ENCODE measurements around the gene PEX5L. TPM values are rescaled to one million over a fixed set of nuclear protein-coding genes. Genes with fewer than 3 reads are reported as not detected.

Gene PEX5L
- polyA plus RNA-seq, 2 of the 4 experiments (the other 2 are of a cell fraction): 0.06 to 0.08 TPM

DNA sequence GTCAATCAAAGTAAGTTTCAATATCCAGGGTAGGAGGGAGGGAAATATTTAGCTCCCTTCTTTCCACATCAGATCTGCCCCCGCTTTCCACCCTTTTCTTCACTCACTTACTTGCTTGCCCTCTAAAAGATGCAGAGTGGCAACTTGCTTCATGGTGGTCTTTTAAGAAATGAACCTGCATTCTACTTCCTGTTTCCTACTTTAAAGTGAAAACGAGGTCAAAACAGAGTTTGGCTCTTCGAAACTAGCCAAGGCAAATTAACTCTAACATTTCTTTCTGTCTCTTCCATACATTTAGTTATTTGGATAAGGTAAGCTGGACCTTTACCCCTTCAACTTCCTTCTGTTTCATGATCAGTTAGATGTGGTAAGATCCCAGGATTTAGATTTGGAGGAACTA is 34.2 kb upstream of the PEX5L start:
- H3K4me3 ChIP-seq: no peak overlapping the region
- POLR2A ChIA-PET: no interaction called here
- no peak for DNase-seq (ENCODE audit: low read depth in 1 of 2, low spot score in 1 of 2)
- H3K27ac ChIP-seq: no peak overlapping the region
- no peak for FAIRE-seq
- CTCF ChIA-PET: no interaction called here
- 0% methylated on average over 3 of the region's 3 CpGs for WGBS (ENCODE audit: missing lambda C conversion rate)
- no peaks in the 10 kb centered on the region for H3K9me3 ChIP-seq
- H3K4me1 ChIP-seq: no peaks in the 10 kb centered on the region
- ATAC-seq: no peak
- no peak for TF ChIP-seq RAD21 (conservative IDR thresholded peaks at IDR 0.05 in 1 of 2, IDR thresholded peaks at IDR 0.05 in 1 of 2)
- TF ChIP-seq, protein P1, sequence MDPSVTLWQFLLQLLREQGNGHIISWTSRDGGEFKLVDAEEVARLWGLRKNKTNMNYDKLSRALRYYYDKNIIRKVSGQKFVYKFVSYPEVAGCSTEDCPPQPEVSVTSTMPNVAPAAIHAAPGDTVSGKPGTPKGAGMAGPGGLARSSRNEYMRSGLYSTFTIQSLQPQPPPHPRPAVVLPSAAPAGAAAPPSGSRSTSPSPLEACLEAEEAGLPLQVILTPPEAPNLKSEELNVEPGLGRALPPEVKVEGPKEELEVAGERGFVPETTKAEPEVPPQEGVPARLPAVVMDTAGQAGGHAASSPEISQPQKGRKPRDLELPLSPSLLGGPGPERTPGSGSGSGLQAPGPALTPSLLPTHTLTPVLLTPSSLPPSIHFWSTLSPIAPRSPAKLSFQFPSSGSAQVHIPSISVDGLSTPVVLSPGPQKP (IDR thresholded peaks at IDR 0.05; ENCODE audit: low read depth, low read length): no peak
- TF ChIP-seq CBX8 (IDR thresholded peaks at IDR 0.05): no peak
- TF ChIP-seq CHD4 (IDR thresholded peaks at IDR 0.05; ENCODE audit: borderline replicate concordance): no peak
- TF ChIP-seq ESRRA (IDR thresholded peaks at IDR 0.05; ENCODE audit: borderline replicate concordance, low read length): no peak
- TF ChIP-seq NR3C1 (IDR thresholded peaks at IDR 0.05): no peak
- no peak for TF ChIP-seq HEYL (CRISPR knock-in tag; IDR thresholded peaks at IDR 0.05)
- TF ChIP-seq RCOR1 (IDR thresholded peaks at IDR 0.05; ENCODE audit: low read depth, low read length): no peak
- H3K4me2 ChIP-seq: no peak overlapping the region

DNA sequence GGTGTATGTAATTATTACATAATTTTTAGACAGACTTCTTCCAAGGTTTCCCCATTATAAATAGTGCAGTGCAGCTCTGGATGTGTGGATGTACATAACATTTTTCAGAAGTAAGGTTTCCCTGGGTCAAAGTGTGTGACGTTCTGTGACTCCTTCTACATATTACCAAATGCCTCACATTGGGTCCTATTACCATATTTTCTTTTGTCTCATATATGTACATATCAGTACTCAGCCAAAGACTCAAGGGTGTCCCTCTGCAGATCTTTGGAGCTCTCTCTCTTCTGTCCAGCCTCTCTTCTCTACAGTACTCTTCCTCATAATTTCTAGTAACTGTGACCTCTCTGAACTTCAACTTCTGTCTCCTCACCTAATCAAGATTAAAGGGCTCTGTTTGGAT is 31.3 kb upstream of the PEX5L start:
- H3K4me3 ChIP-seq: no peak overlapping the region
- no peak for FAIRE-seq
- H3K4me1 ChIP-seq: no peaks in the 10 kb centered on the region
- no peak for DNase-seq (ENCODE audit: low read depth in 1 of 2, low spot score in 1 of 2)
- no peak for TF ChIP-seq TP53 (CRISPR knock-in tag; IDR thresholded peaks at IDR 0.05)
- TF ChIP-seq, protein P2, sequence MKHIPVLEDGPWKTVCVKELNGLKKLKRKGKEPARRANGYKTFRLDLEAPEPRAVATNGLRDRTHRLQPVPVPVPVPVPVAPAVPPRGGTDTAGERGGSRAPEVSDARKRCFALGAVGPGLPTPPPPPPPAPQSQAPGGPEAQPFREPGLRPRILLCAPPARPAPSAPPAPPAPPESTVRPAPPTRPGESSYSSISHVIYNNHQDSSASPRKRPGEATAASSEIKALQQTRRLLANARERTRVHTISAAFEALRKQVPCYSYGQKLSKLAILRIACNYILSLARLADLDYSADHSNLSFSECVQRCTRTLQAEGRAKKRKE (CRISPR knock-in tag; IDR thresholded peaks at IDR 0.05; ENCODE audit: low read depth): no peak
- no peak for TF ChIP-seq FOSB (CRISPR knock-in tag; IDR thresholded peaks at IDR 0.05)
- TF ChIP-seq JUN (IDR thresholded peaks at IDR 0.05): no peak
- TF ChIP-seq, protein P3, sequence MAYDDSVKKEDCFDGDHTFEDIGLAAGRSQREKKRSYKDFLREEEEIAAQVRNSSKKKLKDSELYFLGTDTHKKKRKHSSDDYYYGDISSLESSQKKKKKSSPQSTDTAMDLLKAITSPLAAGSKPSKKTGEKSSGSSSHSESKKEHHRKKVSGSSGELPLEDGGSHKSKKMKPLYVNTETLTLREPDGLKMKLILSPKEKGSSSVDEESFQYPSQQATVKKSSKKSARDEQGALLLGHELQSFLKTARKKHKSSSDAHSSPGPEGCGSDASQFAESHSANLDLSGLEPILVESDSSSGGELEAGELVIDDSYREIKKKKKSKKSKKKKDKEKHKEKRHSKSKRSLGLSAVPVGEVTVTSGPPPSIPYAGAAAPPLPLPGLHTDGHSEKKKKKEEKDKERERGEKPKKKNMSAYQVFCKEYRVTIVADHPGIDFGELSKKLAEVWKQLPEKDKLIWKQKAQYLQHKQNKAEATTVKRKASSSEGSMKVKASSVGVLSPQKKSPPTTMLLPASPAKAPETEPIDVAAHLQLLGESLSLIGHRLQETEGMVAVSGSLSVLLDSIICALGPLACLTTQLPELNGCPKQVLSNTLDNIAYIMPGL (CRISPR knock-in tag; IDR thresholded peaks at IDR 0.05; ENCODE audit: borderline replicate concordance): no peak
- no peak for TF ChIP-seq ZFP36 (IDR thresholded peaks at IDR 0.05; ENCODE audit: borderline replicate concordance, partially characterized antibody)
- H3K9me3 ChIP-seq: no peaks in the 10 kb centered on the region
- no peak overlapping the region for H3K4me2 ChIP-seq
- 0% methylated on average over 1 of the region's 1 CpG for WGBS (ENCODE audit: missing lambda C conversion rate)
- no peak for ATAC-seq
- ChIA-PET POLR2A (no interaction called here), CTCF (no interaction called here)
- no peak overlapping the region for H3K27ac ChIP-seq

DNA sequence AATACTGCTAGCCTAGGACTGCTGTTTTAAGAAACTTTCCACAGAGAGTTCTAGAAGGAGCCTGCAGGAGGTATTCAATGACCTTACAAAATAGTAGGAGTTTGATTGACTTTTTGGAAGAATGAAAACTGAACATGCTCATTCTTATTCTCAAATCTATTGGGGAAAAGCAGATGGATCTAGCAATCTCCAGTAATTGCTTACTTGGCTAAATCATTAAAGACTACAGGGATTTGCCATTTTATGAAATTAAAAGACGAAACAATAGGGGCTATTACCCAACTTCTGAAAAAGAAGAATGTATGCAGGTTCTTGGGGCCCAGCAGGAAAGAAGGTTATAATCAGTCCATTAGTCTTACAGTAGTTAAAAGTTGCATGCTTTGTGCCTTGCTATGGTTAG is 29.9 kb upstream of the PEX5L start:
- H3K4me2 ChIP-seq: no peak overlapping the region
- ATAC-seq (no peak), FAIRE-seq (no peak), DNase-seq (ENCODE audit: low read depth in 1 of 2, low spot score in 1 of 2) (no peak)
- WGBS (ENCODE audit: missing lambda C conversion rate): 5% methylated on average over 1 of the region's 1 CpG
- H3K4me1 ChIP-seq: no peaks in the 10 kb centered on the region
- no peak overlapping the region for H3K27ac ChIP-seq
- H3K9me3 ChIP-seq: no peaks in the 10 kb centered on the region
- POLR2A ChIA-PET: no interaction called here
- H3K4me3 ChIP-seq: no peak overlapping the region
- CTCF ChIA-PET: interaction anchor here (0.7 kb wide), 1 partner anchor 8 kb away, joined by 3 read pairs; no protein-coding TSS in a partner anchor
- TF ChIP-seq, protein P4, sequence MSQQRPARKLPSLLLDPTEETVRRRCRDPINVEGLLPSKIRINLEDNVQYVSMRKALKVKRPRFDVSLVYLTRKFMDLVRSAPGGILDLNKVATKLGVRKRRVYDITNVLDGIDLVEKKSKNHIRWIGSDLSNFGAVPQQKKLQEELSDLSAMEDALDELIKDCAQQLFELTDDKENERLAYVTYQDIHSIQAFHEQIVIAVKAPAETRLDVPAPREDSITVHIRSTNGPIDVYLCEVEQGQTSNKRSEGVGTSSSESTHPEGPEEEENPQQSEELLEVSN (IDR thresholded peaks at IDR 0.05; ENCODE audit: borderline replicate concordance, low read depth): no peak
- TF ChIP-seq MAFK (IDR thresholded peaks at IDR 0.05; ENCODE audit: partially characterized antibody): peak; percentile 31

DNA sequence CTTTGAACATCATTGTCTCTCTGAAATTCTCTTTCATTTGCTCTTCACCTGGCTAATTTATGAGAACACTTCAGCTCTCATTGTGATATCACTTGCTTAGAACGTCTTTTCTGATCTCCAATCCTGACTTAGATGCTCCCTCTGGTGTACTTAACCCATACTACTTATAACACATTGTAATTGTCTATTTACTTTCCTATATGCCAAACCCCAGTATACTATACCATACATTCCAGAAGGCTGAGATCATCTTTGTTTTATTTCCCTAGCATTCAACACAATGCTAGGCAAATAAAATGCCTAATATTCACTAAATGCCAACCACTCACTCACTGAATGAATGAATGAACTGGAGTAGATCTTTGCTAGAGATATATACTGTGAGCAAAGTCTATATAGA is 27.0 kb upstream of the PEX5L start:
- Histone ChIP-seq H3K4me1 (no peaks in the 10 kb centered on the region), H3K27ac (no peak overlapping the region), H3K4me2 (no peak overlapping the region), H3K9me3 (no peaks in the 10 kb centered on the region), H3K4me3 (no peak overlapping the region)
- DNase-seq (ENCODE audit: low read depth in 1 of 2, low spot score in 1 of 2): peak in 1 of 2 experiments; percentile 2
- TF ChIP-seq RAD21 (conservative IDR thresholded peaks at IDR 0.05 in 1 of 2, IDR thresholded peaks at IDR 0.05 in 1 of 2): peak in 1 of 2 experiments; percentile 1; a peak in 1 of 5 replicates
- no peak for TF ChIP-seq CEBPB (IDR thresholded peaks at IDR 0.05)
- 0% methylated on average over 1 of the region's 1 CpG for WGBS (ENCODE audit: missing lambda C conversion rate)
- ChIA-PET POLR2A (no interaction called here), CTCF (no interaction called here)
- no peak for FAIRE-seq
- ATAC-seq: no peak

All from A549 (cell line).